Neural progenitor cell (in vitro differentiated cells): Measurements from ENCODE around the gene ARL3.

Source experiments
- EZH2 ChIP-seq: fragments of 200-600 bp; sonication (generic); IDR thresholded peaks from 2 replicates; pipeline ENCODE4 v1.6.1; 2017; ENCODE audit warnings: antibody characterized with exemption, mild to moderate bottlenecking, moderate library complexity
- EZH2phosphoT487 ChIP-seq: fragments of 200-600 bp; sonication (generic); IDR thresholded peaks from 2 replicates; pipeline ENCODE4 v1.6.1; 2017; ENCODE audit warnings: antibody characterized with exemption
- TF ChIP-seq, protein P1 (sequence below): fragments of 200-600 bp; sonication (generic); IDR thresholded peaks from 2 replicates; pipeline ENCODE4 v1.5.1; 2017; ENCODE audit warnings: antibody characterized with exemption, mild to moderate bottlenecking

DNA sequence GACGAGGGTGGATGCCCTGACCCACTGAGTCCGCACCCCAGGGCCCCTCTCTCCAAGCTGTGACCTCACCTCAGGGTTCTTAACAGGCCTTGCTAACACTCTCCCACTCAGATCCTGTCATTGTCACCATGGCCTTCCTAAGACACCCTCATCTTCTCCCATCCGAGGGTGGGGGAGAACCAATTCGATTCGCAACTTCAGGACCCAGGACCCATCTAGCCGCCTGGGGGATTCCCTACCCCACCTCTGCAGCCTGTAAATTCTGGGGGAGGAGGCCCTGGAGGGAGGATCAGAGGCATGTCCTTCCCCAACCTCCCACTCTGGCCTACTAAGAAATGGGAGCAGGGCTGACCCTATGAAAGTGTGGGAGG lies 52.6 kb downstream of the ARL3 start:
- TF ChIP-seq, protein P1, sequence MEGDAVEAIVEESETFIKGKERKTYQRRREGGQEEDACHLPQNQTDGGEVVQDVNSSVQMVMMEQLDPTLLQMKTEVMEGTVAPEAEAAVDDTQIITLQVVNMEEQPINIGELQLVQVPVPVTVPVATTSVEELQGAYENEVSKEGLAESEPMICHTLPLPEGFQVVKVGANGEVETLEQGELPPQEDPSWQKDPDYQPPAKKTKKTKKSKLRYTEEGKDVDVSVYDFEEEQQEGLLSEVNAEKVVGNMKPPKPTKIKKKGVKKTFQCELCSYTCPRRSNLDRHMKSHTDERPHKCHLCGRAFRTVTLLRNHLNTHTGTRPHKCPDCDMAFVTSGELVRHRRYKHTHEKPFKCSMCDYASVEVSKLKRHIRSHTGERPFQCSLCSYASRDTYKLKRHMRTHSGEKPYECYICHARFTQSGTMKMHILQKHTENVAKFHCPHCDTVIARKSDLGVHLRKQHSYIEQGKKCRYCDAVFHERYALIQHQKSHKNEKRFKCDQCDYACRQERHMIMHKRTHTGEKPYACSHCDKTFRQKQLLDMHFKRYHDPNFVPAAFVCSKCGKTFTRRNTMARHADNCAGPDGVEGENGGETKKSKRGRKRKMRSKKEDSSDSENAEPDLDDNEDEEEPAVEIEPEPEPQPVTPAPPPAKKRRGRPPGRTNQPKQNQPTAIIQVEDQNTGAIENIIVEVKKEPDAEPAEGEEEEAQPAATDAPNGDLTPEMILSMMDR: no peak
- TF ChIP-seq EZH2 (no peak), EZH2phosphoT487 (no peak)
